PC-3 (cell line): ENCODE results near the gene NR5A1.

Experiments used
- CTCF ChIP-seq: fragments of 300-600 bp; sonication (generic); conservative IDR thresholded peaks from 2 replicates; pipeline ENCODE4 v1.5.1; 2017; ENCODE audit warnings: antibody characterized with exemption, low read depth, mild to moderate bottlenecking, low read length
- EZH2 ChIP-seq: fragments of 300-600 bp; sonication (generic); IDR thresholded peaks from one replicate; pipeline ENCODE4 v1.6.1; 2017; ENCODE audit warnings: antibody characterized with exemption, mild to moderate bottlenecking, low read length; ENCODE audit not compliant: unreplicated experiment
- EZH2phosphoT487 ChIP-seq: fragments of 300-600 bp; sonication (generic); IDR thresholded peaks from 2 replicates; pipeline ENCODE4 v1.6.1; 2018; ENCODE audit warnings: mild to moderate bottlenecking, antibody characterized with exemption, low read length, borderline replicate concordance

GRCh38 chr9:124496075-124496449 is 11.1 kb downstream of the NR5A1 start:
- TF ChIP-seq CTCF = no peak
- no peak for TF ChIP-seq EZH2phosphoT487
- TF ChIP-seq EZH2 = no peak
